Testis (tissue), 3 donors: ENCODE results near the gene FBH1. TPM values are rescaled to one million over a fixed set of nuclear protein-coding genes. Genes with fewer than 3 reads are reported as not detected.

ENCODE experiments used
- DNase-seq: peaks from one replicate; pipeline ENCODE4 v3.0.0-alpha.2; 2019
- H3K27ac ChIP-seq, 2 donors: fragments of 200-600 bp; sonication (generic); one replicate each; pipeline ENCODE4 v1.5.1; 2019
- H3K27me3 ChIP-seq: fragments of 200-600 bp; sonication (generic); one replicate; pipeline ENCODE4 v1.5.1; 2019
- H3K36me3 ChIP-seq: fragments of 200-600 bp; sonication (generic); one replicate; pipeline ENCODE4 v1.5.1; 2017; ENCODE audit warnings: low read depth; ENCODE audit errors: missing control alignments
- H3K4me1 ChIP-seq: fragments of 200-600 bp; sonication (generic); one replicate; pipeline ENCODE4 v1.5.1; 2019
- H3K4me3 ChIP-seq, 2 donors: fragments of 200-600 bp; sonication (generic); one replicate each; pipeline ENCODE4 v1.5.1; 2017 to 2019
- H3K9me3 ChIP-seq: fragments of 200-600 bp; sonication (generic); one replicate; pipeline ENCODE4 v1.5.1; 2017
- CTCF ChIP-seq, 3 experiments: fragments of 450-650 bp in 2 of 3; fragments of 200-600 bp in 1 of 3; sonication (generic) in 1 of 3; IDR thresholded peaks; one replicate each; pipeline ENCODE4 v1.5.1; 2016 to 2019; ENCODE audit warnings: antibody characterized with exemption in 3 of 3, mild to moderate bottlenecking in 2 of 3, moderate library complexity in 1 of 3
- POLR2A ChIP-seq: fragments of 450-650 bp; IDR thresholded peaks from one replicate; pipeline ENCODE4 v1.6.1; 2017; ENCODE audit warnings: antibody characterized with exemption, mild to moderate bottlenecking, moderate library complexity
- WGBS, 2 donors: methylation state at CpG; one replicate each; pipeline ENCODE4 v1.1.5; 2018; 5-methylcytosine and 5-hydroxymethylcytosine counted together
- intact Hi-C: fragments of 100-400 bp; cut with DNase I; formaldehyde crosslinking; loops from one replicate; pipeline ENCODE4 v1.15.1; 2023; ENCODE audit warnings: low total_unique reads
- polyA plus RNA-seq: library from polyadenylated mRNA; stranded (reverse); fragments of 350-450 nt; fragmentation: Illumina TruSeq; extraction: RNeasy Lipid Tissue Mini Kit (QIAGEN cat#74804); gene quantifications from one replicate; pipeline ENCODE4 v1.2.3, GENCODE V29; 2014; ENCODE audit warnings: low read depth, low replicate concordance; ENCODE audit not compliant: insufficient read depth
- total RNA-seq, 2 donors: library from RNA; depleted of rRNA; stranded (reverse); fragments of >200 nt; gene quantifications; one replicate each; pipeline ENCODE4 v1.2.3, GENCODE V29; 2016

FBH1 gene
- total and polyA plus RNA-seq, 3 donors from 2014 or later: 91.6 to 203 (median 174) TPM

- intact Hi-C loops: no loop called here
- TF ChIP-seq POLR2A (no peak), CTCF (IDR thresholded peaks at IDR 0.05) (no peak)
- Histone ChIP-seq H3K9me3 (no peaks in the 10 kb centered on the region), H3K27me3 (no peaks in the 10 kb centered on the region), H3K4me3 (no peak overlapping the region), H3K4me1 (no peaks in the 10 kb centered on the region), H3K36me3 (no peaks in the 10 kb centered on the region), H3K27ac (no peak overlapping the region)
- WGBS, 2 donors: 75 to 82% methylated on average over 8 of the region's 8 CpGs
- DNase-seq: no peak
These were observed 39.4 kb downstream of the FBH1 start for GRCh38 chr10:5929442-5929841.

- no peak for DNase-seq
- no peaks in the 10 kb centered on the region for H3K27me3 ChIP-seq
- TF ChIP-seq POLR2A (no peak), CTCF (IDR thresholded peaks at IDR 0.05) (no peak)
- intact Hi-C loops: no loop called here
- no peaks in the 10 kb centered on the region for H3K36me3 ChIP-seq
- WGBS, 2 donors: 86 to 92% methylated on average over 11 of the region's 11 CpGs
- H3K4me1 ChIP-seq: no peaks in the 10 kb centered on the region
- H3K9me3 ChIP-seq: no peaks in the 10 kb centered on the region
- H3K27ac ChIP-seq: no peak overlapping the region
- H3K4me3 ChIP-seq: no peak overlapping the region
These were observed 40.2 kb downstream of the FBH1 start for GRCh38 chr10:5930272-5930671.

GRCh38 chr10:5932345-5932744 is 42.3 kb downstream of the FBH1 start:
- WGBS, 2 donors: 85 to 89% methylated on average over 5 of the region's 5 CpGs
- Histone ChIP-seq H3K4me1 (no peaks in the 10 kb centered on the region), H3K36me3 (no peaks in the 10 kb centered on the region), H3K9me3 (no peaks in the 10 kb centered on the region), H3K4me3 (no peak overlapping the region), H3K27me3 (no peaks in the 10 kb centered on the region), H3K27ac (no peak overlapping the region)
- DNase-seq: no peak
- TF ChIP-seq POLR2A: no peak
- TF ChIP-seq CTCF (IDR thresholded peaks at IDR 0.05): no peak
- intact Hi-C loops: no loop called here

- Histone ChIP-seq H3K4me3 (no peak overlapping the region), H3K4me1 (no peaks in the 10 kb centered on the region), H3K36me3 (no peaks in the 10 kb centered on the region), H3K9me3 (no peaks in the 10 kb centered on the region), H3K27ac (no peak overlapping the region), H3K27me3 (no peaks in the 10 kb centered on the region)
- no peak for DNase-seq
- intact Hi-C loops: no loop called here
- TF ChIP-seq CTCF (IDR thresholded peaks at IDR 0.05) (no peak), POLR2A (no peak)
- WGBS, 2 donors: 89 to 91% methylated on average over 14 of the region's 14 CpGs
These were observed 44.0 kb downstream of the FBH1 start for GRCh38 chr10:5933909-5934546.

- Histone ChIP-seq H3K4me1 (no peaks in the 10 kb centered on the region), H3K27me3 (no peaks in the 10 kb centered on the region), H3K27ac (no peak overlapping the region), H3K9me3 (no peaks in the 10 kb centered on the region), H3K36me3 (no peaks in the 10 kb centered on the region), H3K4me3 (no peak overlapping the region)
- DNase-seq: no peak
- TF ChIP-seq CTCF (IDR thresholded peaks at IDR 0.05): no peak
- TF ChIP-seq POLR2A: no peak
- WGBS, 2 donors: 92 to 93% methylated on average over 10 of the region's 10 CpGs
- intact Hi-C loops: no loop called here
These were observed 45.6 kb downstream of the FBH1 start for GRCh38 chr10:5935628-5936027.
